Endothelial cell of umbilical vein (primary cell): Measurements from ENCODE around the gene RYR1. TPM values are rescaled to one million over a fixed set of nuclear protein-coding genes. Genes with fewer than 3 reads are reported as not detected.

Experiments
- BruUV-seq: library from RNA; stranded (reverse); fragments of 400-500 nt; replicated peaks from 2 replicates; lab custom pipeline; 2021; lab: Mats Ljungman, UMichigan
- CTCF ChIA-PET: fragments of 300-600, 350-600 bp; sonication (Branson Sonifier 250); formaldehyde crosslinking; loops from one replicate; lab custom pipeline; 2021; ENCODE audit warnings: antibody characterized with exemption, inconsistent platforms; lab: Charles Lee
- POLR2A ChIA-PET: fragments of 300-600, 350-600 bp; sonication (Branson Sonifier 250); formaldehyde crosslinking; loops from one replicate; lab custom pipeline; 2021; ENCODE audit warnings: antibody characterized with exemption, inconsistent platforms; lab: Charles Lee
- DNase-seq: peaks from one replicate; pipeline ENCODE4 v3.0.0-alpha.2; 2011; ENCODE audit warnings: low read depth, low spot score
- FAIRE-seq: peaks from 2 replicates; lab custom pipeline; 2011; peaks lifted over from hg19 to GRCh38; lab: Jason Lieb, UNC
- H2AFZ ChIP-seq: 2 replicates; pipeline ENCODE4 v1.6.0; 2012; ENCODE audit warnings: low read depth, low read length, control low read depth, inconsistent platforms
- H3K27ac ChIP-seq: 2 replicates; pipeline ENCODE4 v1.5.1; 2011; ENCODE audit warnings: low read depth, mild to moderate bottlenecking, control low read depth, low read length, moderate library complexity; ENCODE audit not compliant: insufficient read depth
- H3K27me3 ChIP-seq, 2 experiments: 2 replicates each; pipeline versions ENCODE4 v1.6.0 to v1.6.1; 2011; ENCODE audit warnings: low read length in 2 of 2, mixed read lengths in 1 of 2; ENCODE audit not compliant: control insufficient read depth in 2 of 2, insufficient read depth in 2 of 2
- H3K36me3 ChIP-seq, 2 experiments: 2 replicates in 1 of 2; 3 replicates in 1 of 2; pipeline ENCODE4 v1.5.1; 2011; ENCODE audit warnings: low read length in 2 of 2, mild to moderate bottlenecking in 1 of 2, moderate library complexity in 1 of 2; ENCODE audit not compliant: control insufficient read depth in 2 of 2, insufficient read depth in 2 of 2; ENCODE audit errors: extremely low read depth in 1 of 2
- H3K4me1 ChIP-seq: 3 replicates; pipeline ENCODE4 v1.5.1; 2011; ENCODE audit warnings: mild to moderate bottlenecking, low read length; ENCODE audit not compliant: control insufficient read depth, insufficient read depth; ENCODE audit errors: extremely low read depth
- H3K4me2 ChIP-seq: 2 replicates; pipeline ENCODE4 v1.6.1; 2011; ENCODE audit warnings: low read length, control low read depth, mixed read lengths; ENCODE audit not compliant: insufficient read depth
- H3K4me3 ChIP-seq, 3 experiments: fragments of 200-600 bp in 1 of 3; sonication (generic), shearing (Covaris generic) in 1 of 3; replicated peaks in 1 of 3; 2 replicates each; pipeline ENCODE4 v1.5.1; 2011 to 2016; ENCODE audit warnings: control low read depth in 3 of 3, low read length in 3 of 3, mild to moderate bottlenecking in 2 of 3, inconsistent platforms in 1 of 3, low read depth in 1 of 3, moderate library complexity in 1 of 3; ENCODE audit not compliant: insufficient read depth in 1 of 3
- H3K79me2 ChIP-seq: 2 replicates; pipeline ENCODE4 v1.6.0; 2012; ENCODE audit warnings: low read length, inconsistent platforms; ENCODE audit not compliant: control insufficient read depth, insufficient read depth
- H3K9ac ChIP-seq: replicated peaks from 2 replicates; pipeline ENCODE3; 2011; ENCODE audit warnings: low read length, control low read depth; ENCODE audit not compliant: insufficient read depth; ENCODE audit errors: extremely low read depth
- H3K9me1 ChIP-seq: replicated peaks from 3 replicates; pipeline ENCODE4 v1.6.0; 2011; ENCODE audit warnings: mild to moderate bottlenecking, low read length; ENCODE audit not compliant: control insufficient read depth, insufficient read depth; ENCODE audit errors: extremely low read depth
- H3K9me3 ChIP-seq: replicated peaks from 2 replicates; pipeline ENCODE4 v1.5.1; 2012; ENCODE audit warnings: low read length, inconsistent platforms; ENCODE audit not compliant: control insufficient read depth, insufficient read depth
- H4K20me1 ChIP-seq: replicated peaks from 2 replicates; pipeline ENCODE3; 2011; ENCODE audit warnings: mild to moderate bottlenecking, low read length; ENCODE audit not compliant: control insufficient read depth, insufficient read depth; ENCODE audit errors: extremely low read depth
- CTCF ChIP-seq, 2 donors: IDR thresholded peaks; 1 replicate in 1 of 2; 2 replicates in 1 of 2; pipeline ENCODE4 v1.5.1; 2011; ENCODE audit warnings: low read length in 2 of 2, mild to moderate bottlenecking in 2 of 2, moderate library complexity in 2 of 2, control low read depth in 1 of 2, inconsistent platforms in 1 of 2, low read depth in 1 of 2; ENCODE audit not compliant: insufficient read depth in 1 of 2; ENCODE audit errors: extremely low read depth in 1 of 2
- EZH2 ChIP-seq: IDR thresholded peaks from 2 replicates; pipeline ENCODE4 v1.6.1; 2012; ENCODE audit warnings: borderline replicate concordance, low read depth, mild to moderate bottlenecking, moderate library complexity, low read length, inconsistent platforms; ENCODE audit not compliant: severe bottlenecking
- GATA2 ChIP-seq: IDR thresholded peaks from 2 replicates; pipeline ENCODE4 v1.7.0; 2011; ENCODE audit warnings: low read depth, mild to moderate bottlenecking, moderate library complexity, mixed read lengths, low read length; ENCODE audit not compliant: insufficient read length, insufficient read depth
- JUN ChIP-seq: IDR thresholded peaks from 2 replicates; pipeline ENCODE4 v1.6.1; 2011; ENCODE audit warnings: borderline replicate concordance, low read depth; ENCODE audit not compliant: insufficient read length, insufficient read depth
- MYC ChIP-seq: IDR thresholded peaks from one replicate; pipeline ENCODE4 v1.6.1; 2011; ENCODE audit warnings: mild to moderate bottlenecking, low read depth, low read length
- POLR2A ChIP-seq: IDR thresholded peaks from 2 replicates; pipeline ENCODE4 v1.6.1; 2012; ENCODE audit warnings: low read depth, mild to moderate bottlenecking, control low read depth, low read length
- dilution Hi-C: fragments of 300-500 bp; cut with MboI; formaldehyde crosslinking; loops from one replicate; pipeline ENCODE4 v1.15.0; 2019; ENCODE audit warnings: low sequenced_read_pairs; ENCODE audit not compliant: extremely low pct_ligation_motif_present
- intact Hi-C: fragments of 100-400 bp; cut with micrococcal nuclease; formaldehyde crosslinking; loops from one replicate; pipeline ENCODE4 v1.10.0; 2022
- polyA plus RNA-seq, 4 experiments: library from polyadenylated mRNA; depleted of rRNA in 3 of 4; stranded (reverse) in 3 of 4; unstranded in 1 of 4; fragments of >200 nt; gene quantifications; 2 replicates each; pipeline versions ENCODE4 v1.2.1 to v1.2.3, GENCODE V29; 2011 to 2012; ENCODE audit warnings: missing spikeins in 1 of 4
- total RNA-seq: library from RNA; stranded (reverse); gene quantifications from 2 replicates; pipeline ENCODE4 v1.2.3, GENCODE V29; 2021
- TF ChIP-seq, protein P1 (sequence below): IDR thresholded peaks from 2 replicates; pipeline ENCODE4 v1.6.1; 2011; ENCODE audit not compliant: insufficient read depth, insufficient read length

The RYR1 gene
- total and polyA plus RNA-seq, 2 donors (not counting 3 experiments of a cell fraction or from before 2014, with no cell fraction given) = under 0.01 to 0.02 TPM

DNA sequence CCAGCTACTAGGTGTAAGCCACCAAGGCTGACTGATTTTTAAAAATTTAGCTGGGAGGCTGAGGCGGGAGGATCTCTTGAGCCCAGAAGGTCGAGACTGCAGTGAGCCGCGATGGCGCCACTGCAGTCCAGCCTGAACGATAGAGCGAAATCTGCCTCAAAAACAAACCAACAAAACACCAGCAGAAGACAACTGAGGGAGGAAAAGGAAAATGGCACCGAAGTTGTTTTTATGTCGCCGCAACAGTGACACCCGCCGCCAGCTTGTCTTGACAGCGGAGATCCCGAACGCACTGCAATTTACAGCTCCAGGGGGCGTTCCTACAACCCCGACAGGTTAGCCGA lies 30.9 kb upstream of the RYR1 start:
- FAIRE-seq = no peak
- no TSS peak for BruUV-seq
- no peaks in the 10 kb centered on the region for H4K20me1 ChIP-seq
- DNase-seq = no peak
- H3K27me3 ChIP-seq = no peaks in the 10 kb centered on the region
- dilution Hi-C loops (no loop called here), intact Hi-C loops (loop anchor here (2.0 to 10.0 kb wide), 4 partner anchors 28 to 302 kb away; partner anchors contain the start of gene PSMD8)
- H3K4me1 ChIP-seq = peaks cover 2% of the 10 kb centered on the region
- no peaks in the 10 kb centered on the region for H3K36me3 ChIP-seq
- ChIA-PET CTCF (interaction anchor here (0.6 to 3.4 kb wide), 51 partner anchors 8 to 924 kb away, joined by 3 to 66 read pairs (median 4); partner anchors contain the start of genes C19orf33, CATSPERG, EIF3K and GGN), POLR2A (interaction anchor here (1.2 to 2.4 kb wide), 3 partner anchors 15 to 528 kb away, joined by 4 to 11 read pairs (median 9); partner anchors contain the start of genes GGN, MRPS12, PSMD8 and SARS2)
- no peak overlapping the region for H3K9ac ChIP-seq
- peak overlapping the region; percentile 88 for H2AFZ ChIP-seq
- TF ChIP-seq JUN (no peak), MYC (no peak), POLR2A (no peak), CTCF (IDR thresholded peaks at IDR 0.05; ENCODE audit: extremely low read depth in 1 of 2, insufficient read depth in 1 of 2, low read depth in 1 of 2, low read length in 2 of 2) (no peak), EZH2 (no peak), GATA2 (no peak)
- TF ChIP-seq, protein P1, sequence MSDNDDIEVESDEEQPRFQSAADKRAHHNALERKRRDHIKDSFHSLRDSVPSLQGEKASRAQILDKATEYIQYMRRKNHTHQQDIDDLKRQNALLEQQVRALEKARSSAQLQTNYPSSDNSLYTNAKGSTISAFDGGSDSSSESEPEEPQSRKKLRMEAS = no peak
- H3K4me3 ChIP-seq = peak overlapping the region in 2 of 3 experiments; percentile 25 to 37
- H3K27ac ChIP-seq = no peak overlapping the region
- no peaks in the 10 kb centered on the region for H3K79me2 ChIP-seq
- H3K9me1 ChIP-seq = no peaks in the 10 kb centered on the region
- peak overlapping the region; percentile 69 for H3K4me2 ChIP-seq
- no peaks in the 10 kb centered on the region for H3K9me3 ChIP-seq
